K562 (cell line): Measurements from ENCODE around the gene ATP5F1A. TPM values are rescaled to one million over a fixed set of nuclear protein-coding genes. Genes with fewer than 3 reads are reported as not detected.

Experiments
- ATF1 ChIP-seq, 2 experiments: fragments of 450-650 bp in 1 of 2; IDR thresholded peaks; 2 replicates each; pipeline ENCODE4 v1.6.1; 2016; ENCODE audit warnings: missing compliant biosample characterization in 1 of 2, missing genetic modification characterization in 1 of 2
- BHLHE40 ChIP-seq: IDR thresholded peaks from 2 replicates; pipeline ENCODE4 v1.6.1; 2011; ENCODE audit warnings: low read length, improper control_type of control experiment
- BRF1 ChIP-seq: IDR thresholded peaks from 3 replicates; pipeline ENCODE4 v1.6.1; 2011; ENCODE audit warnings: borderline replicate concordance, mild to moderate bottlenecking; ENCODE audit not compliant: insufficient read length; ENCODE audit errors: extremely low read depth
- E2F8 ChIP-seq: fragments of 450-650 bp; IDR thresholded peaks from 2 replicates; pipeline ENCODE4 v1.7.1; 2018; ENCODE audit warnings: mild to moderate bottlenecking, low read depth; ENCODE audit not compliant: partially characterized antibody
- E4F1 ChIP-seq: fragments of 250-450 bp; sonication (Bioruptor Pico); IDR thresholded peaks from 2 replicates; pipeline ENCODE4 v1.5.0; 2021; ENCODE audit warnings: mild to moderate bottlenecking, borderline replicate concordance
- ELF2 ChIP-seq: fragments of 250-450 bp; sonication (Bioruptor Pico); IDR thresholded peaks from 2 replicates; pipeline ENCODE4 v1.5.0; 2021; ENCODE audit warnings: mild to moderate bottlenecking
- POLR2H ChIP-seq: IDR thresholded peaks from 2 replicates; pipeline ENCODE4 v1.6.1; 2016; ENCODE audit warnings: missing genetic modification characterization, low read depth, mild to moderate bottlenecking, control low read depth, missing compliant biosample characterization, moderate library complexity
- SIRT6 ChIP-seq: IDR thresholded peaks from one replicate; pipeline ENCODE4 v1.6.1; 2012; ENCODE audit warnings: low read depth, mild to moderate bottlenecking, control low read depth, inconsistent platforms, low read length, moderate library complexity
- SMAD4 ChIP-seq: fragments of 250-450 bp; sonication (Bioruptor Pico); conservative IDR thresholded peaks from 2 replicates; pipeline ENCODE4 v1.8.0; 2021; ENCODE audit warnings: inconsistent platforms, mild to moderate bottlenecking, moderate library complexity
- TCF7 ChIP-seq: sonication (generic); IDR thresholded peaks from 2 replicates; pipeline ENCODE4 v1.6.1; 2016; ENCODE audit warnings: antibody characterized with exemption, borderline replicate concordance
- ZNF518B ChIP-seq: fragments of 250-450 bp; sonication (Bioruptor Pico); IDR thresholded peaks from 2 replicates; pipeline ENCODE4 v1.5.0; 2021; ENCODE audit warnings: mild to moderate bottlenecking, moderate library complexity
- ZNF583 ChIP-seq: fragments of 250-450 bp; sonication (Bioruptor Pico); IDR thresholded peaks from 2 replicates; pipeline ENCODE4 v1.4.0; 2020
- ZNF75A ChIP-seq: fragments of 450-650 bp; formaldehyde crosslinking; IDR thresholded peaks from 2 replicates; pipeline ENCODE4 v1.4.0; 2020; ENCODE audit warnings: mild to moderate bottlenecking
- ZZZ3 ChIP-seq: fragments of 450-650 bp; IDR thresholded peaks from 2 replicates; pipeline ENCODE4 v1.6.1; 2016; ENCODE audit warnings: antibody characterized with exemption, mild to moderate bottlenecking, moderate library complexity
- polyA plus RNA-seq, 8 experiments: library from polyadenylated mRNA; depleted of rRNA in 4 of 8; stranded (reverse) in 5 of 8; unstranded in 3 of 8; fragments of >200 nt; fragmentation: Nextera tagmentation in 2 of 8; fragmentation: Illumina TruSeq in 1 of 8; extraction: Ambion mirVana in 2 of 8; extraction: Trizol in 1 of 8; gene quantifications; 2 replicates each; pipeline versions ENCODE4 v1.2.1 to v1.2.3, GENCODE V29; 2011 to 2014; ENCODE audit warnings: inconsistent platforms in 1 of 8, missing spikeins in 1 of 8
- total RNA-seq, 7 experiments: library from RNA; depleted of rRNA in 6 of 7; stranded (reverse); fragments of >200 nt in 6 of 7; fragmentation: Illumina TruSeq in 2 of 7; extraction: Trizol in 2 of 7; gene quantifications; 2 replicates each; pipeline versions ENCODE4 v1.2.1 to v1.2.3, GENCODE V29; 2011 to 2021; ENCODE audit warnings: low replicate concordance in 1 of 7
- TF ChIP-seq, protein P1 (sequence below): IDR thresholded peaks from 3 replicates; pipeline ENCODE4 v1.6.1; 2011; ENCODE audit warnings: borderline replicate concordance, mild to moderate bottlenecking; ENCODE audit not compliant: insufficient read length, insufficient read depth
- TF ChIP-seq, protein P2 (sequence below): fragments of 450-650 bp; IDR thresholded peaks from 2 replicates; pipeline ENCODE4 v1.6.1; 2016; ENCODE audit warnings: missing biosample characterization, missing genetic modification characterization

ATP5F1A gene
- total and polyA plus RNA-seq, 9 of the 15 experiments (the other 6 are each of a cell fraction or from before 2014, with no cell fraction given) = 377 to 762 (median 490) TPM

DNA sequence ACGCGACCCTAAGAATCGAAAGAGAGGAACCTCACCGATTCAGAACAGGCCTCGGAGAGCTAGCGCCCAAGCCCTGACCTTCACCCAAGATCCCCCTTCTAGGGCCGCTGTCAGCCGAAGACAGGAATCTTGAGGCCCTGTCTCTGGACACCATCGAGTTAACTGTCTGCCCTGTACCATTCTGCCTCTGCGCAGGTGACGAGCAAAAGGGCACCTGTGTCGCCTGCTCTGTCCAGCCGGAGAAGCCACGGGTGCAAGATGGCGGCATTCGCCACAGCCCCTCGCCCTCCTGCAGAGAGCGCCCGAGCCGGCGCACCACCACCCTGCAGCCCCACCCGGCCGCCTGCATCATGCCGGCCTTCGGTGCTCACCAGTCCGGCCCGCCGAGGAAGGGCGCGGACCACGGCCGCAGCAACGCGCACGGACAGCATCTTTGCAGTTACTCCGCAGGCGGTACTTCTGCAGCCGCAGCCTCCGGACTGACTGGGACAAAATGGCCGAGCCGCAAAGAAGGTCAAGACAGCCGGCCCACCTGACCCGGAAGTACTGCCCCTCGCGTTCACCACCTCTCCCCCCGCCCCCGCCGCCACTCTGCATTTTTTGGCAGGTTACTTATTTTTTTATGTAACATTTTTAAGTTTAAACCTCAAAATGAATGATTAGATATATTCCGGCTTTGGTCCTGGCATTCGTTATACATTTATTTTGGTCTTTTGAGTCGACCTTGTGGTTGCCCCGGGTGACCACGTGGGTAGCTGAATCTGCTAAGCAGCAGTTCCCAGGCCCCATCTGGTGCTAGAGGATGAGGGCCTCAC, at the start of gene ATP5F1A (continued):
- TF ChIP-seq E4F1 (no peak), ELF2 (CRISPR knock-in tag) (no peak), E2F8 (no peak), BHLHE40 (no peak), ZNF583 (0 out of 2 replicates have a peak, but pooled peaks have one; percentile 31), ZZZ3 (no peak), SIRT6 (no peak), TCF7 (no peak), SMAD4 (CRISPR knock-in tag) (0 out of 2 replicates have a peak, but pooled peaks have one; percentile 5), BRF1 (no peak), POLR2H (peak; percentile 44), ATF1 (CRISPR knock-in tag; IDR thresholded peaks at IDR 0.05) (no peak), ATF1 (tag; IDR thresholded peaks at IDR 0.05) (no peak), ZNF518B (CRISPR knock-in tag) (no peak), ZNF75A (peak; percentile 44; the same call in 1 of the 2 replicates)
- TF ChIP-seq, protein P1, sequence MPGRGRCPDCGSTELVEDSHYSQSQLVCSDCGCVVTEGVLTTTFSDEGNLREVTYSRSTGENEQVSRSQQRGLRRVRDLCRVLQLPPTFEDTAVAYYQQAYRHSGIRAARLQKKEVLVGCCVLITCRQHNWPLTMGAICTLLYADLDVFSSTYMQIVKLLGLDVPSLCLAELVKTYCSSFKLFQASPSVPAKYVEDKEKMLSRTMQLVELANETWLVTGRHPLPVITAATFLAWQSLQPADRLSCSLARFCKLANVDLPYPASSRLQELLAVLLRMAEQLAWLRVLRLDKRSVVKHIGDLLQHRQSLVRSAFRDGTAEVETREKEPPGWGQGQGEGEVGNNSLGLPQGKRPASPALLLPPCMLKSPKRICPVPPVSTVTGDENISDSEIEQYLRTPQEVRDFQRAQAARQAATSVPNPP = no peak
- TF ChIP-seq, protein P2, sequence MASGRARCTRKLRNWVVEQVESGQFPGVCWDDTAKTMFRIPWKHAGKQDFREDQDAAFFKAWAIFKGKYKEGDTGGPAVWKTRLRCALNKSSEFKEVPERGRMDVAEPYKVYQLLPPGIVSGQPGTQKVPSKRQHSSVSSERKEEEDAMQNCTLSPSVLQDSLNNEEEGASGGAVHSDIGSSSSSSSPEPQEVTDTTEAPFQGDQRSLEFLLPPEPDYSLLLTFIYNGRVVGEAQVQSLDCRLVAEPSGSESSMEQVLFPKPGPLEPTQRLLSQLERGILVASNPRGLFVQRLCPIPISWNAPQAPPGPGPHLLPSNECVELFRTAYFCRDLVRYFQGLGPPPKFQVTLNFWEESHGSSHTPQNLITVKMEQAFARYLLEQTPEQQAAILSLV (tag) = no peak
